GM19468 (cell line): ENCODE results near the gene SULT1C2.
"Not testable (repeated sequence)": the region's sequence is repeated elsewhere in the genome, so short reads cannot be mapped to it uniquely, and the experiment has no call there.

ENCODE experiments used
- ATAC-seq: cut with Tn5 transposase; IDR thresholded peaks from one replicate; pipeline ENCODE4 v1.9.1; 2021; ENCODE audit warnings: mild to moderate bottlenecking, moderate library complexity, moderate number of reproducible peaks; ENCODE audit not compliant: unreplicated experiment; ENCODE audit errors: extremely low read depth

SULT1C2 gene

GRCh38 chr2:108288534-108289106, at the start of gene SULT1C2:
Gene SULT1C2 (plus strand): TSS chr2:108288895. CDS start chr2:108293668, 4,773 bp downstream.
- ATAC-seq: no peak

- no peak for ATAC-seq
These were observed 48.9 kb upstream of the SULT1C2 start, which contains the start of gene SULT1C3 for GRCh38 chr2:108239786-108240185. Gene SULT1C3 (plus strand): TSS chr2:108239968. CDS start chr2:108247195, 7,227 bp downstream.

DNA sequence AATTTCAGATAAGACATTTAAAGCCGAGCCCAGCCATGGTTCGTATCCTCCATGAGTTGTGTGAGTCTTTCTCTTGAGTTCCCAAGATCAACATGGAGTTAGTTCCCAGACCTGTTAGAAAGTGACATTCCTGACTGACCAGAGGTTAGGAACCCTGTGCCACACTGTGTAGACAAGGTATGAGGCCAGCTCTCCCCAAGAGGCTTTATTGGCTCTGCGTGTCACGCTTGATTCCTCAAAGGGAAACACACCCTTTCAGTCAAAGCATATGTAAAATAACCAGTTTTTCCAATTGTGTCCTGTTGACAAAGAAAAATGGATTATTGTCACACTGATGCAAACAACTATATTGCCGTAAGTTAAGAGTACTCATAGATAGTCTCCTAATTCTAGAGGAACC, 47.7 kb upstream of the SULT1C2 start:
- ATAC-seq: no peak

DNA sequence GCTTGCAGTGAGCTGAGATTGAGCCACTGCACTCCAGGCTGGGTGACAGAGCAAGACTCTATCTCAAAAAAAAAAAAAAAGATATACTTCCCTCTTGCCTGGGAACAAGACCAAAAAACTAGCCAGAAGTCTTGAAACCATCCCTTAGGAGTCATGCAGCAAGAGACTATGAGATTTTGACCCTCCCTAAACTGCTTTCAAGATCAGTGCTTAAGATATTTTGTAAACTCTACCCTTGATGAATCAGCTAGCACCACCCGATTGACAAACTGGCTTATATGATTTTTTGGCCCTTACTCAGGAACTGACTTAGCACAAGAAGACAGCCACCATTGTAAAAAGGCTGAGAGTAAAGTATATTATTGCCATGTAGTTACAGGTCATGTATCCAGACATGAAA, 45.1 kb upstream of the SULT1C2 start:
- ATAC-seq: no peak

- ATAC-seq: no peak
These were observed 43.9 kb upstream of the SULT1C2 start for GRCh38 chr2:108244667-108245414.

DNA sequence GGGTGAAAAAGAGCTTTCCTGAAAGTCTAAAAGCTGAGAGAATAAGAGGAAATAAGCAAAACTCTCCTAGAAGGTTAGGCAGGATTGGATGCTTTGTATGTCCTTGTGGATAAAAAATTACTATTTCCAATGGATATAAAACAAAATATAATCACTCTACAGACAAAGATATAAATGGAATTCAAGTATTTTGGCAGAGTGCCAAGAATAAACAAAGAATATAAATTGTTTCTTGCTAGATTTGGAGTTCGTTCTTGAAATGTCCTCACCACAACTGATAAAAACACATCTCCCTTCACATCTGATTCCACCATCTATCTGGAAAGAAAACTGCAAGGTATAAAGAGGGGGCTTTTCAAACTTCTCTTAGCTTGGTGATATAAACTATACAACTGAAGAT, 35.6 kb upstream of the SULT1C2 start:
- ATAC-seq: no peak

DNA sequence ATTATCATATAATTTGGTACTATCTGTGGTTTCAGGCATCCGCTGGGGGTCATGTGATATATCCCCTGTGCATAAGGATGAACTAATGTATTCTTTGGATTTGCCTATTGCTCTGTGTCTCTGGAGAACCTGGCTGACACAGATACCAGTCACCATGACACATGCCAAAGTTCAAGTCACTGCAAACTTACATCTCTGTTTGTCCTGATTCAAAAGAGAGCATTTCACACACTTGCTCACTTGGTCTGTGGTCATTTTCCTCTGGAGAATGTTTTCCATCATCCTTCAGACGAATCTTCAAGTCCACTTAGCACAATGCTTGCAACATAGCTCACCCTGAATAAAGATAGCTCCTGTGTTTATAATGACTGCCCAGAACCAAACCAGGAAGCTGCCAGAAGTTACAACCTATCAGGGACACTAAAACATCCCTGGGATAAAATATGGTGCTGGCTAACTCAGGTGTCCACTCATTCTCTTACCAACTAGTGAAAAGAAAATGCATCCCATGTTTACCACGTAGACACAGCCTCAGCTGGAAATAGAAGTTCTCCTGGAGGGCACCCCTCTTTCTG, 30.9 kb upstream of the SULT1C2 start:
- no peak for ATAC-seq

DNA sequence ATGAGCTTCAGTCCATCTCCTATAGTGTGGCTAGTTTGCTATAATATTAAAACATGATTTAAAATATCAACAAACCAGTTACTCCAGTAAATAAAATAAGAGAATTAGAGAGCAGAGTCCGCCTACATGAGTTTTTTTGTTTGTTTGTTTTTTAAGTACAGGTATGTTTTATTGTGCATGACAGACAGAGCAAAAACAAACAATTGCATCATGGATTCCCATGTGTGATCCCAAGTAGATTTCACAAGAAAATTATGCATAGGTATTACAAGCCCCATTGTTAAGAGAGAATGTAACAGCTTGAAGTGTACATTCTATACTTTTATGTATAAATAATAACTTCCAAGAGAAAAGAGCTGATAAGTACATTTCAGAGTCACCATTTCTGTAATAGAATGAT, 27.9 kb upstream of the SULT1C2 start:
- ATAC-seq: no peak

DNA sequence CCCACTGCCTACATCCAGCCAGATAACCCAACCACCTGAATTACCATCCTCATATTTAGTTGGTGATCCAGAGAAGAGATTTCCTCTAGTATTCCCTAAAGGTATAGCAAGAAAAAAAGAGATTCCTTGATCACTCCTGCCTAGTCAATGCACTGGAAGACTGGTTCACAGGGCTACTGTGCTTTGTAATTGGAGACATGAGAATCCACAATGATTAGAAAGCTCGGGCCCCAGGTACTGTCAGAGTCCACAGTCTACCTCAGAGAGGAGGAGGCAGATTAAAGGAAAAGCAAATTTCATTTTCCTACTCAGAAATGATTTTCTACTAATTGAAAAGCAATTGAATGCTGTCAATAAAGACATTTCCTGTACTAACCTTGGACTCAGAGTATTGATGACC, 26.7 kb upstream of the SULT1C2 start:
- ATAC-seq: no peak

GRCh38 chr2:108263401-108263800, 25.3 kb upstream of the SULT1C2 start:
- ATAC-seq: no peak

- ATAC-seq: no peak
These were observed 22.5 kb upstream of the SULT1C2 start for GRCh38 chr2:108266218-108266617.

- ATAC-seq: no peak
These were observed 21.6 kb upstream of the SULT1C2 start for GRCh38 chr2:108267101-108267500.

GRCh38 chr2:108268001-108268400, 20.7 kb upstream of the SULT1C2 start:
- ATAC-seq: no peak

DNA sequence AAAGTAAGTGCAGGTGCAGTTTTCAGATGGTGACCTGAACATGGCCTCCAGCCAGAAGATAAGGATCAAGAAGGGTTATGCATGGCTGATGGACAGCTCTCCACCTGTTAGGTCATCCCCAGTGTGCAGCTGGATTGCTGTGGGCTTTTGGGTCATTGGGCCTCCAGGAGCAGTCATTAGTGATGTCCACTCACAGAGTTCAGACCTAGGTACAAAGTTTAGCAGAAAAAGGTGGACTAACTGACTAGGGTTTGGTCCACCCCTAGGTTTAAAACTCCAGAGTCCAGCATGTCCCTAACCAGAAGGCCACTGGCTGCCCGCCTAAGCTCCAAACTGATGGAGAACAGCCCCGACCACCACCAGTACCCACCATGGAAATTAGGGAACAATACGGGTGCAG, 18.3 kb upstream of the SULT1C2 start:
- no peak for ATAC-seq

DNA sequence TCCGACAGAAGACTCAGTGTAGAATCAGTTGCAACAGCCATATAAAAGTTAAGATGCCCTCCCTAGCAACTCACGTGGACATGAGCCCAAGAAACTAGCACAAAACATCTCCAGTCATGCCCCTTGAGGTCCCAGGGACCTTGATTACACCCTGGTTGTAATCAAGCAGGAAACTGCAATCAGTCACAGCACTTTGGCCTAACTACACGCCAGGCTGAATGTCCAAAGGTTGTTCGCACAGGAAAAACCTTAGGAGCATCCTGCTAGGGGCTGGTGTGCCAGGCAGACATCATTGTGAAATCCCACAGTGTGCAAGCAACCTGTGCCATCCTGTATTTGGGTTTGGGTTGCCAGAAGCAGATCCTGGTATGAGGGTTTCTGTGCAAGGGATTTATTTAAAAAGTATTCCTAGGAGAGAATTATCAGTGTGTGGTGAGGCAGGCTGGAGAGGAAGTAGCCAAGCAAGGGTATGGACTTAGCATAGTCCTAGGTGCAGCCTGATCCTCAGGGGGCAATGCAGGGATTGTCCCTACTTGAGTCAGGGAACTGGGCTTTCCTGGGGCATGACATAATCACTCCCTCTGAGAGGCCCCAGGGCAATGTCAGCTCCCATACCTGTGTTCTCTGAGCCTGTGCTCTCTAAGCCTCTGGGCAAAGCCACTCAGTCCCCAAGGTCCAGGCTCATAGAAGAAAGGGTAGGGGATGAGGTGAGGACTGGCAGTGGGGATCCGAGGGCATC, 17.8 kb upstream of the SULT1C2 start:
- no peak for ATAC-seq

GRCh38 chr2:108271691-108272253, 16.9 kb upstream of the SULT1C2 start:
- ATAC-seq: no peak

DNA sequence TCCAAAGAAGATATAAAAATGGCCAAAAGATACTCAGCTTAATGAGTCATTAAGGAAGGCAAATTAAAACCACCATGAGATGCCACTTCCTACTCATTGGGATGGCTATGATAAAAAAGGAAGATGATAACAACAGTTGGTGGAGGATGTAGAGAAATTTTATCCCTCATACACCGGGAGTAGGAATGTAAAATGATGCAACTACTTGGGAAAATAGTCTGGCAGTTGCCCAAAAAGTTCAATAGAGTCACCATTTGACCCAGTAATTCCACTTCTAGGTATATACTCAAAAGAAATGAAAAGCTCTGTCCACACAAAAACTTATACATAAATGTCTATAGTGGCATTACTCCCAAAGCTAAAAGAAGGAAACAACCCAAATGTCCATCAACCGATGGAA, 10.1 kb upstream of the SULT1C2 start:
- ATAC-seq: no peak

DNA sequence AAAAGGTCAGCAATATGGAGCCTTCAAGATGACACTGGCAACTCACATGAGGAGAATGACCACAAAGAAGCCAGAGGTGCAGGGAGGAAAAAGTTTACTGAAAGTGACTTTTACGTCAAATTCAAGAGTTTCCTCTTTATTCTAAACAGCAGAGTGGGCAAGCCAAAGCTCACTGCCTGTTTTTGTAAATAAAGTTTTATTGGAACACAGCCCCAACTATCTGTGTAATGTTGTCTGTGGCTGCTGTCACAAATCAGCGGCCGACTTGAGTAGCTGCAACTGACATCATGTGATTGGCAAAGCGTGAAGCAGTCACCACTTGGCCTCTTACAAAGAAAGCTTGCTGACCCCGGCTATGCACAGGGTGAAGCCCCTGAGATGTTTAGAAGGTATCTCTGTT, 9.2 kb upstream of the SULT1C2 start:
- no peak for ATAC-seq

GRCh38 chr2:108280466-108280865, 8.2 kb upstream of the SULT1C2 start:
- no peak for ATAC-seq

DNA sequence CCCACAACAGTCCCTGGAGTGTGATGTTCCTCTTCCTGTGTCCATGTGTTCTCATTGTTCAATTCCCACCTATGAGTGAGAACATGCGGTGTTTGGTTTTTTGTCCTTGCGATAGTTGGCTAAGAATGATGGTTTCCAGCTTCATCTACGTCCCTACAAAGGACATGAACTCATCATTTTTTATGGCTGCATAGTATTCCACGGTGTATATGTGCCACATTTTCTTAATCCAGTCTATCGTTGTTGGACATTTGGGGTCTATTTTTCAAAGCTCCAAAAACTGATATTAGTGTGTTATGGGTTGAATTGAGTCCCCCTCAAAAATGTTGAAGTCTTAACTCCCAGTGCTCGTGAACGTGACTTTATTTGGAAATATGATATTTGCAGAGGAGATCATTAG, 4.1 kb upstream of the SULT1C2 start:
- not testable (repeated sequence) for ATAC-seq

DNA sequence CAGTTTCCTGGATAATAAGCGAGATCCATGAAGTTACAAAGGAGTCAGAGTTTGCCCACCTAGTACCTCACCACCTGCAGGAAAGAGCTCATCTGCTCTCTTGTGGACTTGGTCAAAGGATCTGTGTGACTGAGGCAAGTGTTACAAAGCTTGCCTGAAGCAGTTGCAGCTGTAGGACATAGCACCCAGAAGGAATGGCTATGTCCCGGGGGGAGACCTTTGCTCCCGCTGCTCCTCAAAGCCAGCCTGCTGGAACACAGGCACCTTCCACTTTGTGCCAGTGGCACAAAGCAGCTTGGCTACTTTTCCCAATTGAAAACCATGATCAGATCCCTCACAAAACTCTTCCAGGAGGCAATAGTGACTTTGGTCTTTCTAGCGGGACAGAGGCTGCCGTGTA, 3.1 kb upstream of the SULT1C2 start:
- no peak for ATAC-seq
